ENCODE measurements around the gene KRAS. TPM values are rescaled to one million over a fixed set of nuclear protein-coding genes. Genes with fewer than 3 reads are reported as not detected.

The KRAS gene
- polyA plus RNA-seq (2013, experiment 1 of 2) = 36.2 TPM
- polyA plus RNA-seq (2013, experiment 2 of 2) = 39.9 TPM

DNA sequence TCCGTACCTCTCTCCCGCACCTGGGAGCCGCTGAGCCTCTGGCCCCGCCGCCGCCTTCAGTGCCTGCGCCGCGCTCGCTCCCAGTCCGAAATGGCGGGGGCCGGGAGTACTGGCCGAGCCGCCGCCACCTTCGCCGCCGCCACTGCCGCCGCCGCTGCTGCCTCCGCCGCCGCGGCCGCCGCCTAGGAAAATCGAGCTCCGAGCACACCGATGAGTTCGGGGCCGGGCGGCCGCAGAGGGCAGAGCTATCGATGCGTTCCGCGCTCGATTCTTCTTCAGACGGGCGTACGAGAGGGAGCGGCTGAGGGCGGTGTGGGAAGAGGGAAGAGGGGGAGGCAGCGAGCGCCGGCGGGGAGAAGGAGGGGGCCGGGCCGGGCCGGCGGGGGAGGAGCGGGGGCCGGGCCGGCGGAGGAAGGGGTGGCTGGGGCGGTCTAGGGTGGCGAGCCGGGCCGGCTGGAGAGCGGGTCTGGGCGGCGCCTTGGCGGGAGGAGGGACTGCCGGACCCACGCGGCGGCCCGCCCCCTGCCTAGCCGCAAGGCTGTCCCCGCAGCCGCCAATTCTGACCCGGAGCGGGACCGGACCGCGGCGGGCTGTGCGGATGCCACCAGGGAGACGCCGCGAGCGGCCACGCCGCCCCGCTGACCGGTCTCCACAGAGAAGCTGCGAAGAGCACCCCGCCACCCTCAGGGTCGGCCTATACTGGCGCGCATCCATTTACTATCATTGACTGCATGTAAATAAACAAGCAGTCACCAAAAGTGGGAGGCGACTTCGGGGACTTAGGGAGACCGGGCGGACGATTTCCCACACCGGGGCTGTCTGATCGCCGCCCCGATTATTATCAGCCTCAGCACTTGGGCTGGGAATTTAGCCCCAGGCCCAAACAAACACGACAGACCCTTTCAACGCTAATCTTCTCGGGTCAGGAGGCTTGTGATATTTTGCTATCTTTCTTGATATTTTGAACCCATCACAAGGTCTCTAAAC is at the start of gene KRAS:
TSS of gene KRAS (minus strand) at position 186 of the 987 bp plus-strand sequence.
- H2BK12ac ChIP-seq (ENCODE audit: low read length) = peak within 1 kb of the TSS; percentile 53
- peak within 1 kb of the TSS; percentile 79 for H3K14ac ChIP-seq (ENCODE audit: low read length)
- H3K18ac ChIP-seq (ENCODE audit: low read length) = peak within 1 kb of the TSS; percentile 99
- peaks cover 0 to 5% of the 10 kb centered on the region in 2 donors for H3K36me3 ChIP-seq (replicated peaks in 1 of 2; ENCODE audit: control insufficient read depth in 2 of 2, insufficient read depth in 2 of 2, low read length in 2 of 2)
- peak within 1 kb of the TSS; percentile 75 to 97 for H3K4me3 ChIP-seq (ENCODE audit: low read length in 2 of 2)
- H3K4me2 ChIP-seq (ENCODE audit: insufficient read depth, low read length, poor library complexity, severe bottlenecking) = peak within 1 kb of the TSS; percentile 83
- H3K27me3 ChIP-seq (ENCODE audit: control insufficient read depth in 3 of 3, insufficient read depth in 3 of 3, low read depth in 1 of 3, low read length in 3 of 3) = peaks cover 0 to 46% (median 5%) of the 10 kb centered on the region in 3 experiments
- no peak within 1 kb of the TSS for H3K4ac ChIP-seq (ENCODE audit: low read length)
- H2BK15ac ChIP-seq (ENCODE audit: low read length) = peak within 1 kb of the TSS; percentile 87
- H3K23ac ChIP-seq (ENCODE audit: low read depth, low read length, poor library complexity) = peak within 1 kb of the TSS; percentile 86
- H2BK120ac ChIP-seq (ENCODE audit: low read depth, low read length) = no peak within 1 kb of the TSS
- H2AK5ac ChIP-seq (ENCODE audit: low read depth, low read length) = peak within 1 kb of the TSS; percentile 74
- peak within 1 kb of the TSS; percentile 62 for H2BK5ac ChIP-seq (ENCODE audit: low read length)
- H3K79me1 ChIP-seq (ENCODE audit: low read depth, low read length) = peaks cover 3% of the 10 kb centered on the region
- WGBS, 2 donors (ENCODE audit: extremely low coverage in 2 of 2, insufficient read length in 2 of 2, insufficient replicate concordance in 1 of 2) = no CpG with 5 or more reads among the region's 105 CpGs
- peak within 1 kb of the TSS; percentile 93 for H2AFZ ChIP-seq (ENCODE audit: low read length)
- peak within 1 kb of the TSS; percentile 85 for H3K27ac ChIP-seq (replicated peaks; ENCODE audit: low read length)
- peaks cover 3 to 6% of the 10 kb centered on the region in 2 donors for H3K4me1 ChIP-seq (ENCODE audit: control insufficient read depth in 2 of 2, insufficient read depth in 1 of 2, low read depth in 1 of 2, low read length in 2 of 2)
- no peak within 1 kb of the TSS for H4K91ac ChIP-seq (ENCODE audit: low read depth, low read length, poor library complexity)
- H3K9me3 ChIP-seq (replicated peaks in 1 of 2; ENCODE audit: control insufficient read depth in 2 of 2, insufficient read depth in 1 of 2, low read depth in 1 of 2, low read length in 2 of 2) = peaks cover 0 to 5% of the 10 kb centered on the region in 2 donors
- peak within 1 kb of the TSS; percentile 95 for H3K9ac ChIP-seq (ENCODE audit: low read depth, low read length, poor library complexity)
- peak; percentile 97 for DNase-seq (ENCODE audit: low spot score)
- H4K8ac ChIP-seq (ENCODE audit: low read depth, low read length) = peak within 1 kb of the TSS; percentile 57

DNA sequence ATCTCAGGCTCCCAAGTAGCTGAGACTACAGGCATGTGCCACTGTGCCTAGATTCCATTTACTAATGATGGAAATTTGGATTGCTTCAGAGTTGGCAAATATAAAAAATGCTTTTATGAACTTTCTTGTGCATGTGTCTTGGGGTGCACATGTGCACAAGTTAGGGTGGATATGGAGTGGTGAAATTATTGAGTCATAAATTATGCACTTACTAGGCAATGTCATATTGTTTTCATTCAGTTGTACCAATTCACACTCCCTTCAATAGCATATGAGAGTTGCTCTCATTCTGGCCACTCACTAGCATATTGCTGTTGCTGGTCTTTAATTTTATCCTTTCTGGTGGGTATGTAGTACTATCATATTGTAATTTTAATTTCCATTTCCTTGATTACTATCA is 45.7 kb upstream of the KRAS start:
- H3K23ac ChIP-seq (ENCODE audit: low read depth, low read length, poor library complexity) = no peak overlapping the region
- H2AFZ ChIP-seq (ENCODE audit: low read length) = no peak overlapping the region
- no peak overlapping the region for H3K14ac ChIP-seq (ENCODE audit: low read length)
- no peaks in the 10 kb centered on the region for H3K4me1 ChIP-seq (ENCODE audit: control insufficient read depth in 2 of 2, insufficient read depth in 1 of 2, low read depth in 1 of 2, low read length in 2 of 2)
- H3K18ac ChIP-seq (ENCODE audit: low read length) = no peak overlapping the region
- H3K4me2 ChIP-seq (ENCODE audit: insufficient read depth, low read length, poor library complexity, severe bottlenecking) = no peak overlapping the region
- H2BK12ac ChIP-seq (ENCODE audit: low read length) = no peak overlapping the region
- no peak for DNase-seq (ENCODE audit: low spot score)
- H3K4ac ChIP-seq (ENCODE audit: low read length) = no peak overlapping the region
- no peak overlapping the region for H4K91ac ChIP-seq (ENCODE audit: low read depth, low read length, poor library complexity)
- H2AK5ac ChIP-seq (ENCODE audit: low read depth, low read length) = no peak overlapping the region
- H3K9me3 ChIP-seq (replicated peaks in 1 of 2; ENCODE audit: control insufficient read depth in 2 of 2, insufficient read depth in 1 of 2, low read depth in 1 of 2, low read length in 2 of 2) = no peaks in the 10 kb centered on the region
- no peak overlapping the region for H2BK120ac ChIP-seq (ENCODE audit: low read depth, low read length)
- peaks cover 0 to 4% (median 0%) of the 10 kb centered on the region in 3 experiments for H3K27me3 ChIP-seq (ENCODE audit: control insufficient read depth in 3 of 3, insufficient read depth in 3 of 3, low read depth in 1 of 3, low read length in 3 of 3)
- no peaks in the 10 kb centered on the region for H3K36me3 ChIP-seq (replicated peaks in 1 of 2; ENCODE audit: control insufficient read depth in 2 of 2, insufficient read depth in 2 of 2, low read length in 2 of 2)
- no peak overlapping the region for H3K9ac ChIP-seq (ENCODE audit: low read depth, low read length, poor library complexity)
- no peaks in the 10 kb centered on the region for H3K79me1 ChIP-seq (ENCODE audit: low read depth, low read length)
- no peak overlapping the region for H3K4me3 ChIP-seq (ENCODE audit: low read length in 2 of 2)
- no peak overlapping the region for H3K27ac ChIP-seq (replicated peaks; ENCODE audit: low read length)
- H4K8ac ChIP-seq (ENCODE audit: low read depth, low read length) = no peak overlapping the region
- H2BK5ac ChIP-seq (ENCODE audit: low read length) = no peak overlapping the region
- no peak overlapping the region for H2BK15ac ChIP-seq (ENCODE audit: low read length)

- Histone ChIP-seq H4K8ac (ENCODE audit: low read depth, low read length) (no peak overlapping the region), H2BK5ac (ENCODE audit: low read length) (no peak overlapping the region), H3K4me1 (ENCODE audit: control insufficient read depth in 2 of 2, insufficient read depth in 1 of 2, low read depth in 1 of 2, low read length in 2 of 2) (no peaks in the 10 kb centered on the region), H2AK5ac (ENCODE audit: low read depth, low read length) (no peak overlapping the region), H3K23ac (ENCODE audit: low read depth, low read length, poor library complexity) (no peak overlapping the region), H3K4me2 (ENCODE audit: insufficient read depth, low read length, poor library complexity, severe bottlenecking) (no peak overlapping the region), H3K9me3 (replicated peaks in 1 of 2; ENCODE audit: control insufficient read depth in 2 of 2, insufficient read depth in 1 of 2, low read depth in 1 of 2, low read length in 2 of 2) (no peaks in the 10 kb centered on the region), H3K14ac (ENCODE audit: low read length) (no peak overlapping the region), H3K79me1 (ENCODE audit: low read depth, low read length) (no peaks in the 10 kb centered on the region), H2BK120ac (ENCODE audit: low read depth, low read length) (no peak overlapping the region), H2AFZ (ENCODE audit: low read length) (no peak overlapping the region), H3K4me3 (ENCODE audit: low read length in 2 of 2) (no peak overlapping the region), H4K91ac (ENCODE audit: low read depth, low read length, poor library complexity) (no peak overlapping the region), H3K27ac (replicated peaks; ENCODE audit: low read length) (no peak overlapping the region), H3K9ac (ENCODE audit: low read depth, low read length, poor library complexity) (no peak overlapping the region), H3K27me3 (ENCODE audit: control insufficient read depth in 3 of 3, insufficient read depth in 3 of 3, low read depth in 1 of 3, low read length in 3 of 3) (peaks cover 0 to 4% (median 0%) of the 10 kb centered on the region in 3 experiments), H2BK15ac (ENCODE audit: low read length) (no peak overlapping the region), H3K18ac (ENCODE audit: low read length) (no peak overlapping the region), H3K4ac (ENCODE audit: low read length) (no peak overlapping the region), H2BK12ac (ENCODE audit: low read length) (no peak overlapping the region), H3K36me3 (replicated peaks in 1 of 2; ENCODE audit: control insufficient read depth in 2 of 2, insufficient read depth in 2 of 2, low read length in 2 of 2) (no peaks in the 10 kb centered on the region)
- WGBS, 2 donors (ENCODE audit: extremely low coverage in 2 of 2, insufficient read length in 2 of 2, insufficient replicate concordance in 1 of 2) = no CpG with 5 or more reads among the region's 2 CpGs
- no peak for DNase-seq (ENCODE audit: low spot score)
Measured at GRCh38 chr12:25295361-25295760, 44.6 kb upstream of the KRAS start.

DNA sequence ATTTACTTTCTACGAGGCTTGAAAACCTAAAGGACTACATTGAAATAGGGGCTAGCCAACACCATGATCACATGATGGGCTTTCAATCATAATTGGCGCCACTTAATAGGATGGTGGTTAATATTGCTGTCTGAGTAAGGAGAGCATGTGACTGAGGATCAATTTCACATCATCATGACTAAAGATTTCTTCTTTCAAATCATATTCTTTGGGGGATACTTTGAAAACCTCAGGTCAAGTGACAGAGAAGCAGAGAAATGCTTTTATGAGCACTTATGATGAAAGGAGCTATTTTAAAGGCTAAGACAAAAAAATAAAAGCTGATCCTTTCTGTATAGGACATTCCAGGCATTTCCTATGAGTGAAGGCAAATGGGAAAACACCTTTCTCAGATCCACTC is 42.9 kb upstream of the KRAS start:
- Histone ChIP-seq H3K27me3 (ENCODE audit: control insufficient read depth in 3 of 3, insufficient read depth in 3 of 3, low read depth in 1 of 3, low read length in 3 of 3) (peaks cover 0 to 4% (median 0%) of the 10 kb centered on the region in 3 experiments), H3K14ac (ENCODE audit: low read length) (no peak overlapping the region), H3K9me3 (replicated peaks in 1 of 2; ENCODE audit: control insufficient read depth in 2 of 2, insufficient read depth in 1 of 2, low read depth in 1 of 2, low read length in 2 of 2) (no peaks in the 10 kb centered on the region), H2BK5ac (ENCODE audit: low read length) (no peak overlapping the region), H3K23ac (ENCODE audit: low read depth, low read length, poor library complexity) (no peak overlapping the region), H3K18ac (ENCODE audit: low read length) (no peak overlapping the region), H3K36me3 (replicated peaks in 1 of 2; ENCODE audit: control insufficient read depth in 2 of 2, insufficient read depth in 2 of 2, low read length in 2 of 2) (no peaks in the 10 kb centered on the region), H3K27ac (replicated peaks; ENCODE audit: low read length) (no peak overlapping the region), H3K4me3 (ENCODE audit: low read length in 2 of 2) (no peak overlapping the region), H3K79me1 (ENCODE audit: low read depth, low read length) (no peaks in the 10 kb centered on the region), H3K4me1 (ENCODE audit: control insufficient read depth in 2 of 2, insufficient read depth in 1 of 2, low read depth in 1 of 2, low read length in 2 of 2) (no peaks in the 10 kb centered on the region), H3K4me2 (ENCODE audit: insufficient read depth, low read length, poor library complexity, severe bottlenecking) (no peak overlapping the region), H2AK5ac (ENCODE audit: low read depth, low read length) (no peak overlapping the region), H3K4ac (ENCODE audit: low read length) (no peak overlapping the region), H2BK12ac (ENCODE audit: low read length) (no peak overlapping the region), H2BK15ac (ENCODE audit: low read length) (no peak overlapping the region), H2BK120ac (ENCODE audit: low read depth, low read length) (no peak overlapping the region), H2AFZ (ENCODE audit: low read length) (no peak overlapping the region), H4K91ac (ENCODE audit: low read depth, low read length, poor library complexity) (no peak overlapping the region), H3K9ac (ENCODE audit: low read depth, low read length, poor library complexity) (no peak overlapping the region), H4K8ac (ENCODE audit: low read depth, low read length) (no peak overlapping the region)
- DNase-seq (ENCODE audit: low spot score) = no peak
- no CpG with 5 or more reads among the region's 2 CpGs for WGBS, 2 donors (ENCODE audit: extremely low coverage in 2 of 2, insufficient read length in 2 of 2, insufficient replicate concordance in 1 of 2)

All from neuronal stem cell (in vitro differentiated cells).